AML-193 (cell line): ENCODE results near the gene INPP5K.

Experiments used
- DNase-seq, 2 experiments: peaks; one replicate each; lab custom pipeline; 2025; lab: John Stamatoyannopoulos, UW

INPP5K gene

DNA sequence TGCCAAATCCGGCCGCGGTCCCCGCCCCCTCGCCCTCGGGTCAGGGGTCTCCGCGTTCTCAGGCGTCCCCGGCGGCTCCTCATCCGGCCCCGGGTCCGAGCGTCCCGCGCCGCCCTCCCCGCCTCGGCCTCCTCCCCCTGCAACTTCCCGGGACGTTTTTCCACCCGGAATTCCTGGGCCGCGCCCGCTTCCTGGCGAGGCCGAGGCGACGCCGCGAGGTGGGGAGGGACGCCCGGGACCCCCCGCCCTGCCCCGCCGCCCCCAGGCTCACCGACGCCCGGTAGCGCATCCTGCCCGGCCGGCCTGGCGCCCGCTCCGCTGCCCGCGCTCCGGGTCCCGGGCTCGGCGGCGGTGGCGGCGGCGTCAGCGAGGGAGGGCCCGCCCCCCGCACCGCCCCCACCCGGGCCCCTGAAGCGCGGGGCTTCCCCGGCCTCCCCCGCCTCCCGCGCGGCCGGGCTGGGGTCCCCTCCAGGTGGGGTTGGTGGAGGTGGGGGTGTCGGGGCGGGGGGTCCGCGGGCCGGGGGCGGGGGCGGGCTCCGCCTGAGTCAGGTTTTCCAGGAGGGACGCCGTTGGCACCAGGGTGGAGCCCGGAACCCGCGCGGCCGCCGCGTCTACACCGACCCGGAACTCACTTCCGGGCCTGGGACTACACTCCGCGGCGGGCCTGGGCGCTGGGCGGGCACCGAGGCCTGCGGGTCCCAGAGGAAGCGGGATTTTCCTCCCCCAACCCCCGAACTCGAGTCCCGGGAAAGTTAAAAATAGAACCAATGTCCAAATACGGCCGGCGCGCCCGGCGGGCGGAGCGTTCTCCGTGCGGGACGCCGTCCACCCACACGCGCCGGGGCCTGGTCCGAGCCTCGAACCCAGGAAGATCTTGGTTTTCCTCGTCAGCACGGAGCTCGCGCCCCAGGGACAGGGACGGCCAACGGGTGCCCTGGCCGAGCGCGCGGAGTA lies 30.7 kb downstream of the INPP5K start:
- no peak for DNase-seq

- no peak for DNase-seq
Measured at GRCh38 chr17:1484676-1485422, 31.6 kb downstream of the INPP5K start.

GRCh38 chr17:1484060-1484535 lies 32.3 kb downstream of the INPP5K start:
- DNase-seq, result no peak

DNA sequence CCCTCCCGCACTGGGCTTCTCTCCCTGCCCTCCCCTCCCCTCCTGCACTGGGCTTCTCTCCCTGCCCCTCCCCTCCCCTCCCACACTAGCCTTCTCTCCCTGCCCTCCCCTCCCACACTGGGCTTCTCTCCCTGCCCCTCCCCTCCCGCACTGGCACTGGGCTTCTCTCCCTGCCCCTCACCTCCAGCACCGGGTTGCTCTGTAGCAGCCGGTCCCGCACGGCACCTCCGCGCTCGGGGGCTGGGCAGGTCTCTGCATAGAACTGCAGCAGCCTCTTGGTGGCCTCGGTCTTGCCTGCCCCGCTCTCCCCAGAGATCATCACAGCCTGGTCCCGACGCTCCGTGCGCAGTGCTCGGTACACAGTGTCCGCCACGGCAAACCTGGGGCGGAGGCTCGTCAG lies 33.7 kb downstream of the INPP5K start:
- DNase-seq, result no peak

DNA sequence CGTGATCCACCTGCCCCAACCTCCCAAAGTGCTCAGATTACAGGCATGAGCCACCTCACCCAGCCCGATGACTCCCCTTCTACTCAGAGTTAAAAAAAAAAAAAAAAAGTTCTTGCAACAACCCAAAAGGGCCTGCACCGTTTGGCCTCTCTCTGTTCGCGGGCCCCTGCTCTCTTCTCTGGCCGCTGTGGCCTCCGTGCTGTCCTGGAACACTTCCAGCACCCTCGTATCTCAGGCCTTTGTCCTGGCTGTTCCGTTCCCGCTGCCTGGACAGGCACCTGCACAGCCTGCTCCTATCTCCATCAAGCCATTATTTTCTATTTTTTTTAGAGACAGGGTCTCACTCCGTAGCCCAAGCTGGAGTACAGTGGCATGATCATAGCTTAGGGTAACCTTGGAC lies 34.7 kb downstream of the INPP5K start:
- no peak for DNase-seq

GRCh38 chr17:1480747-1481465 lies 35.5 kb downstream of the INPP5K start:
- DNase-seq, result no peak

GRCh38 chr17:1478418-1478817 lies 38.0 kb downstream of the INPP5K start:
- DNase-seq, result no peak

DNA sequence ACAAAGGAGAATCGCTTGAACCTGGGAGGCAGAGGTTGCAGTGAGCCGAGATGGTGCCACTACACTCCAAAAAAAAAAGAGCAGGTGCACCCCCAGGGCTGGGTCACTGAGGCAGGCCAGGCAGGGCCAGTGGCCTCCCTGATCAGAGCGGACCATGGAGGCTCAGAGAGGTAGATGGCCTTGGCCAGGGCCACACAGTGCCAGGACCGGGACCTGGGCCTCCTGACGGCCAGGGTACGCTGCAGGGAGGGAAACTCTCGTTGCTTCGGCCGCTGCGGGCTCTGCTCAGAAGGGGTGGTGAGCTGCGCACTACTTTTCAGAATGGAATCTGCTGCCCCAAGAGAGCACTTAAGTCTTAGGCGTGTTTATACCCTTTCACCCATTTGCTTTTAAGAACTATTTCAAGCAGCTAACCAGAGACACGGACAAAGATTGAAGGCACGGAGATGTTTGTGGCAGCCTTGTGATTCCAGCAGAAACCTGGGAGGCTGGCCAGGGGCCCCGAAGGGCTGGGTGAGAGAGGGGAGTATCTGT lies 41.0 kb downstream of the INPP5K start:
- no peak for DNase-seq

DNA sequence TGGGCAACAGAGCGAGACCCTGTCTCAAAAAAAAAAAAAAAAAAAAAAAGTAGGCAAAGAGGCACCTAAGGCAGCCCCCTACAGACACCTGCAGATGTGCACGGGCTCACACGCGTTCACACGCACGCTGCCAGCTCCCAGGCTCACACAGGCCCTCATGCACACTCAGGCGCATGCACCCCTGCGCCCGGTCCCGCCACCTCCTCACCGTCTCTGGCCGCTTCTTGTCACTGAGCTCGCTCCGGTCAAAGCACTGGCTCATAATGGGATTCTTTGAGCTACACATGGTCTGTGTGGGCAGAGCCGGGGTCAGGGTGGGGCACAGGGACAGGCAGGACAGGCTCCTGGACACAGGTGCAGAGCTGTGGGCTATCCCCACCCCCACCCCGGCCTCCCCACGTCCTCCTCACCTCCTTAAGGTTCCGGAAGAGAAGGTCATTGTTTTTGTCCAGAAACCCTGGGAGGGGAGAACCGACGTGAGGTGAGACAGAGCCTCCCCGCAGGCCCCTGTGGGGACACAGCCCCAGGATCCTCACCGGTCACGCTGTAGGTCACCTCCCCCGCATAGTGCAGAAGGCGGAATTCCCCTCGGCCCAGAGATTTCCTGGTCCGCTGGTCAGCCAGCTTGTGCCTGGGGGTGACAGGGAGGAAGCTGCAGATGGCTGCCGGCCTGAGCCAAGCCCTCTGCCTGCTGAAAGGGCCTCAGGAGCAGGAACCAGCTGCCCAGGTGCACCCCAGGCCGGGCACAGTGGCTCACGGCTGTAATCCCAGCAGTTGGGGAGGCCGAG lies 41.8 kb downstream of the INPP5K start:
- DNase-seq, result no peak

DNA sequence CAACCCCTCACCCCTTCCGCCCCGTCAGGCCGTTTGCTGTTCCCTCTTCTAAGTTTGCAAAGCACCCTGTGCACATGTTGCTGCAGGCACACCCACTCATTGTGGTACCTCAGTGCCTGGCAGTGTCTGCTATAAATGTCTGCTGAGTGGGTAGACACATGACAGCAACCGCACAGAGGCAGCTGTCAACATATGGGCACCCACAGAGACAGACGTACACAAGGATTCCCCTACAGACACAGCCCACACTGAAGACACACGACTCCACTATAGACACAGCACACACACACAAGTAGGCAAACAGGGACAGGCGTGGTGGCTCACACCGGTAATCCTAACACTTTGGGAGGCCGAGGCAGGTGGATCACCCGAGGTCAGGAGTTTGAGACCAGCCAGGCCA lies 42.6 kb downstream of the INPP5K start:
- DNase-seq, result no peak

- DNase-seq, result peak in 1 of 2 experiments; percentile 4
Measured at GRCh38 chr17:1473170-1473569, 43.2 kb downstream of the INPP5K start.

- DNase-seq, result no peak
Measured at GRCh38 chr17:1471911-1472821, 44.2 kb downstream of the INPP5K start.

- DNase-seq, result no peak
Measured at GRCh38 chr17:1471490-1471889, 44.9 kb downstream of the INPP5K start.

- DNase-seq, result no peak
Measured at GRCh38 chr17:1470755-1471462, 45.5 kb downstream of the INPP5K start.

GRCh38 chr17:1470071-1470754 lies 46.2 kb downstream of the INPP5K start:
- no peak for DNase-seq

DNA sequence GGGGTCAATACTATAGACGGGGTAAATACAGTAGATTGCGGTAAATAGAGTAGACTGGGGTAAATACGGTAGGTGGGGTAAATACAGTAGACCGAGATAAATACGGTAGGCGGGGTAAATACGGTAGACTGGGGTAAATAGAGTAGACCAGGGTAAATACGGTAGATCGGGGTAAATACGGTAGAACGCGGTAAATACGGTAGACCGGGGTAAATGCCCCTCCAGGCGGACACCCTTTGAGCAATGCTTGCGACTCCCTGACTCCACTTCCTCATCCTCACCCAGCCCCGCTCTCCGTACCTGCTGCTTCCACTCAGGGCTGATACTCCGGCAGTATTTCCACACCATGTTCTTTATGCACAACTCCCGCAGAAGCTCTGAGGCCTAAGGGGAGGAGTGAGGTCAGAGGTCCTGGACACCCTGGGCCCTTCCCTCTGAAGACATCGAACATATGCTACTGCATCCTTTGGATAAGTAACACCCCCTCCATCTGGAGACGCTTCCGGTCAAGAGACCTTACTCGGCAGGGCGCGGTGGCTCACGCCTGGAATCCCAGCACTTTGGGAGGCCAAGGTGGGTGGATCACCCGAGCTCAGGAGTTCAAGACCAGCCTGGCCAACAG lies 47.1 kb downstream of the INPP5K start:
- DNase-seq, result no peak

GRCh38 chr17:1467898-1468492 lies 48.4 kb downstream of the INPP5K start:
- no peak for DNase-seq

GRCh38 chr17:1467258-1467657 lies 49.2 kb downstream of the INPP5K start:
- no peak for DNase-seq
